HG03521 (cell line): ENCODE results near the gene RNF180.
"Not testable (repeated sequence)": the region's sequence is repeated elsewhere in the genome, so short reads cannot be mapped to it uniquely, and the experiment has no call there.

Source experiments
- ATAC-seq: cut with Tn5 transposase; IDR thresholded peaks from one replicate; pipeline ENCODE4 v1.9.1; 2021; ENCODE audit warnings: mild to moderate bottlenecking, moderate library complexity; ENCODE audit not compliant: unreplicated experiment

Gene RNF180

GRCh38 chr5:64180661-64181343 is 15.2 kb downstream of the RNF180 start:
- ATAC-seq = no peak

GRCh38 chr5:64181440-64181839 is 15.8 kb downstream of the RNF180 start:
- no peak for ATAC-seq

GRCh38 chr5:64183956-64184355 is 18.3 kb downstream of the RNF180 start:
- no peak for ATAC-seq

GRCh38 chr5:64184832-64185231 is 19.2 kb downstream of the RNF180 start:
- no peak for ATAC-seq

- no peak for ATAC-seq
Measured at GRCh38 chr5:64188776-64189175, 23.1 kb downstream of the RNF180 start.

- ATAC-seq = no peak
Measured at GRCh38 chr5:64190562-64191306, 25.1 kb downstream of the RNF180 start.

GRCh38 chr5:64195981-64196380 is 30.3 kb downstream of the RNF180 start:
- no peak for ATAC-seq

- no peak for ATAC-seq
Measured at GRCh38 chr5:64199425-64199824, 33.8 kb downstream of the RNF180 start.

- no peak for ATAC-seq
Measured at GRCh38 chr5:64201996-64202395, 36.4 kb downstream of the RNF180 start.

- ATAC-seq = no peak
Measured at GRCh38 chr5:64206653-64207052, 41.0 kb downstream of the RNF180 start.

GRCh38 chr5:64207978-64208377 is 42.3 kb downstream of the RNF180 start:
- no peak for ATAC-seq

- no peak for ATAC-seq
Measured at GRCh38 chr5:64209353-64209752, 43.7 kb downstream of the RNF180 start.

- no peak for ATAC-seq
Measured at GRCh38 chr5:64210866-64211265, 45.2 kb downstream of the RNF180 start.

GRCh38 chr5:64213011-64213410 is 47.4 kb downstream of the RNF180 start:
- ATAC-seq = no peak

- no peak for ATAC-seq
Measured at GRCh38 chr5:64213531-64213930, 47.9 kb downstream of the RNF180 start.

- ATAC-seq = no peak
Measured at GRCh38 chr5:64214132-64214531, 48.5 kb downstream of the RNF180 start.

GRCh38 chr5:64221911-64222310 is 56.3 kb downstream of the RNF180 start:
- ATAC-seq = no peak

- ATAC-seq = not testable (repeated sequence)
Measured at GRCh38 chr5:64225286-64225981, 59.8 kb downstream of the RNF180 start.

GRCh38 chr5:64227131-64227537 is 61.5 kb downstream of the RNF180 start:
- ATAC-seq = not testable (repeated sequence)

- ATAC-seq = peak; percentile 63
Measured at GRCh38 chr5:64229163-64229774, 63.6 kb downstream of the RNF180 start.

- ATAC-seq = no peak
Measured at GRCh38 chr5:64260756-64261155, 95.1 kb downstream of the RNF180 start.
